Epidermal melanocyte (primary cell): ENCODE data around the gene NSUN4.
"Not testable (repeated sequence)": the region's sequence is repeated elsewhere in the genome, so short reads cannot be mapped to it uniquely, and the experiment has no call there.

ENCODE experiments used
- DNase-seq: peaks from one replicate; pipeline ENCODE4 v3.0.0; 2011; ENCODE audit warnings: low spot score; ENCODE audit not compliant: insufficient read length

The NSUN4 gene

GRCh38 chr1:46325285-46326076 lies 15.1 kb upstream of the NSUN4 start:
- DNase-seq: not testable (repeated sequence)

- DNase-seq: not testable (repeated sequence)
Observed at GRCh38 chr1:46328182-46328581, 12.4 kb upstream of the NSUN4 start.

- DNase-seq: not testable (repeated sequence)
Observed at GRCh38 chr1:46329807-46330206, 10.8 kb upstream of the NSUN4 start.

- DNase-seq: not testable (repeated sequence)
Observed at GRCh38 chr1:46330381-46330780, 10.2 kb upstream of the NSUN4 start.

GRCh38 chr1:46331786-46332540 lies 8.6 kb upstream of the NSUN4 start:
- not testable (repeated sequence) for DNase-seq

- no peak for DNase-seq
Observed at GRCh38 chr1:46333300-46334029, 7.1 kb upstream of the NSUN4 start.

GRCh38 chr1:46334030-46334384 lies 6.6 kb upstream of the NSUN4 start:
- DNase-seq: no peak

- no peak for DNase-seq
Observed at GRCh38 chr1:46335081-46335480, 5.5 kb upstream of the NSUN4 start.

- not testable (repeated sequence) for DNase-seq
Observed at GRCh38 chr1:46337409-46337808, 3.2 kb upstream of the NSUN4 start.

- no peak for DNase-seq
Observed at GRCh38 chr1:46341222-46342083, 846 bp downstream of the NSUN4 start.

- DNase-seq: no peak
Observed at GRCh38 chr1:46342084-46342656, 1.6 kb downstream of the NSUN4 start.

- DNase-seq: no peak
Observed at GRCh38 chr1:46342677-46343350, 2.2 kb downstream of the NSUN4 start.

GRCh38 chr1:46343351-46343695 lies 2.7 kb downstream of the NSUN4 start:
- no peak for DNase-seq

- no peak for DNase-seq
Observed at GRCh38 chr1:46343705-46344104, 3.1 kb downstream of the NSUN4 start.

GRCh38 chr1:46344481-46344880 lies 3.9 kb downstream of the NSUN4 start:
- no peak for DNase-seq

GRCh38 chr1:46345281-46345680 lies 4.7 kb downstream of the NSUN4 start:
- no peak for DNase-seq

- DNase-seq: no peak
Observed at GRCh38 chr1:46352363-46352762, 11.8 kb downstream of the NSUN4 start.

GRCh38 chr1:46355920-46356319 lies 15.3 kb downstream of the NSUN4 start:
- DNase-seq: not testable (repeated sequence)

GRCh38 chr1:46362158-46362557 lies 21.6 kb downstream of the NSUN4 start:
- no peak for DNase-seq

GRCh38 chr1:46363121-46363520 lies 22.5 kb downstream of the NSUN4 start:
- no peak for DNase-seq
